Bladder microvascular endothelial cell (primary cell): ENCODE results near the gene DSTN. TPM values are rescaled to one million over a fixed set of nuclear protein-coding genes. Genes with fewer than 3 reads are reported as not detected.

Source experiments
- total RNA-seq: library from RNA; depleted of rRNA; stranded (reverse); fragments of >200 nt; gene quantifications from 2 replicates; pipeline ENCODE4 v1.2.3, GENCODE V29; 2014

Gene DSTN
- total RNA-seq = 100 and 111 TPM in 2 replicates

DNA sequence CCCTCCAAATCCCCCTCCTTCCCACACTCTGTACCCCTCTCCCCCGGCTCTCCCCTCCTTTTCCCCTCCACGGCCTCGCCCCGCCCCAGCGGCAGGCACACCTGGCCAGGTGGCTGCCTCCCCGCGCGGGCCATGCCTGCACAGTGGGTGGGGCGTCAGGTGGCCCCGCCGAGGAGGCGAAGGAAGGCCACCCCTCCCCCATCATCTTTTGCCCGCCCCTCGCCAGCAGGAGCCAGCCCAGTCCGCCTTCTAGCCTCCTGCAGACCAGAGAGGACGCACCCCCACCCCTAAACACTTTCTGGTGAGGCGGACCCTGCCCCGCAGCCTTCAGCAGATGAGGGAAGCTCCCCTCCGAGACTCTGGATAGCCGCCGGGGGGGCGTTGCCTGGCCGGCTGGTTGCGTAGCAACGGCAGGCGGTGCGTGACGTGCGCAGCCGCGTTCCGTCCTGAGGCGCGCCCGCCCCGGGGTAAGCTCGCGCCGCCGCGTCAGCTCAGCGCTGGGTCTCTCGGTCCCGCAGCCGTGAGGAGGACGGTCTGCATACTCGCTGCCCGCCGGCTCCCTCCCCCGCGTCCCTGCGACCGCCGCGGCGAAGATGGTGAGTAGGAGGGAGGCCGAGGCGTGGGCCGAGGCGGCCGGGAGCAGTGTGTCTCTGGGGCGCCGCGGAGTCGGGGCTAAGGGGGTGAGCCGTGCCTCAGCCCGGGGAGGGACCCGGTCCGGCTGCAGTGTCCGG, at the start of gene DSTN:
DSTN (plus strand) TSS at position 460 of the 731 bp plus-strand sequence; CDS start at position 594, 134 bp downstream.

DNA sequence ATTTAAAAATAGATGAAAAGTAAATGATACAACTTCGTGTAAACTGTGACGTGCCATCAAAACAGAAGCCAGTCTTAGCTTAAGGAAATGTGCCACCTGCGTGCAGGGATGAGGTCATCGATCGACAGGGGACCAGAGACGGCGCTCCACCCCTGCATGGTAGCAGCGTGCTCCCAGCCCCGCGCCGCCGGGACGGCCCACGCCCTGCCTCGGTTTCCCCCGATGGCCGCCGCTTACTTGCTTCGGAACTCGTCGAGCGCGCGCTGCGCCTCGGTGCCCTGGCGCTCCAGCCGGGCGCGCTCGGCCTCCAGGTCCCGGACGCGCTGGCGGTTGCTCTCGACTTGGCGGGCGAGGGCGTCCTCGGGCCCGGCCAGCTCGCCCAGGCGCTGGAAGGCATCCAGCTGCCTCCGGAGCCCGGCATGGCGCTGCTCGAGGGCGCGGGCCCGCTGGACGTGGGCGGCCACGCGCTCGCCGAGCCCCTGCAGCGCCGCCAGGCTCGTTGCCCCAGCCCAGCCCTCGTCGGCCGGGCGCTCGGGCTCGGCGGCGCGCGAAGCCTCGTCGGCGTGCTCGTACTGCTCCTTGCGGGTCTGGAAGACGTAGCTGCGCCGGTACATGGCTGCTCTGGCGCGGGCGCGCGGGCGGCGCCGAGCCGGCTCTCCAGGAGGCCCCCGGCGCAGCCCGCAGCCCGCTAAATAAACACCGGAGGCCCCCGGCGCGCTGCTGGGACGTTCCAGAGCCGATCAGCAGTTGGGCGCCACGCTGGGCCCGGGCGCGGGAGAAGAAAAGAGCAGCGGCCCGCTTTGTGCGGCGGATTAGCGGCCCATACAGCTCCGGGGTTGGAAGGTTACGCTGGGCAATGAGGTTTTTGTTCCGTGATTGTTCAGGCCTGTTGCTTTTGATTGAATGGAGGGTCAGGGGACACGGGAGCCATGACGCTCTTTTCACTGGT, 38.9 kb upstream of the DSTN start, which contains the start of gene BFSP1:
BFSP1 (minus strand) TSS at position 664 of the 949 bp plus-strand sequence; CDS start at position 614, 50 bp downstream.

Other genes with a start within 250 kb of the DSTN start
- 1.8 and 2.1 TPM in 2 replicates for gene BFSP1, start 38.7 kb upstream of the DSTN start, total RNA-seq
- gene RRBP1, start 112.2 kb downstream of the DSTN start, total RNA-seq = 85.2 and 144 TPM in 2 replicates
- gene BANF2, start 129.9 kb downstream of the DSTN start, total RNA-seq = not detected in 2 replicates